T-helper 2 cell treated with Interferon-gamma antibody and Interleukin-4, amounts not matched to agents 5 μg/mL and 100 μg/mL, for 36 hours (primary cell): ENCODE data around the gene TJP3.
A peak's percentile ranks its signal among the peaks of the same experiment; 100 is the strongest.

Experiments used
- DNase-seq: peaks from one replicate; pipeline ENCODE4 v3.0.0; 2021; ENCODE audit warnings: low spot score
- H3K27ac Mint-ChIP-seq: one replicate; pipeline ENCODE4 v1.8.0; 2021; ENCODE audit warnings: mild to moderate bottlenecking, mixed read lengths
- H3K27me3 Mint-ChIP-seq: one replicate; pipeline ENCODE4 v1.8.0; 2021; ENCODE audit warnings: low read depth, mixed read lengths
- H3K36me3 Mint-ChIP-seq: one replicate; pipeline ENCODE4 v1.8.0; 2021; ENCODE audit warnings: low read depth, mixed read lengths
- H3K4me1 Mint-ChIP-seq: one replicate; pipeline ENCODE4 v1.8.0; 2021; ENCODE audit warnings: low read depth, mixed read lengths
- H3K4me3 Mint-ChIP-seq: one replicate; pipeline ENCODE4 v1.8.0; 2022; ENCODE audit warnings: mild to moderate bottlenecking, moderate library complexity, mixed read lengths
- H3K9me3 Mint-ChIP-seq: one replicate; pipeline ENCODE4 v1.8.0; 2021; ENCODE audit warnings: mixed read lengths

The TJP3 gene

GRCh38 chr19:3785451-3785937 is 77.3 kb downstream of the TJP3 start:
- H3K4me1 Mint-ChIP-seq, result peaks cover 4% of the 10 kb centered on the region

DNA sequence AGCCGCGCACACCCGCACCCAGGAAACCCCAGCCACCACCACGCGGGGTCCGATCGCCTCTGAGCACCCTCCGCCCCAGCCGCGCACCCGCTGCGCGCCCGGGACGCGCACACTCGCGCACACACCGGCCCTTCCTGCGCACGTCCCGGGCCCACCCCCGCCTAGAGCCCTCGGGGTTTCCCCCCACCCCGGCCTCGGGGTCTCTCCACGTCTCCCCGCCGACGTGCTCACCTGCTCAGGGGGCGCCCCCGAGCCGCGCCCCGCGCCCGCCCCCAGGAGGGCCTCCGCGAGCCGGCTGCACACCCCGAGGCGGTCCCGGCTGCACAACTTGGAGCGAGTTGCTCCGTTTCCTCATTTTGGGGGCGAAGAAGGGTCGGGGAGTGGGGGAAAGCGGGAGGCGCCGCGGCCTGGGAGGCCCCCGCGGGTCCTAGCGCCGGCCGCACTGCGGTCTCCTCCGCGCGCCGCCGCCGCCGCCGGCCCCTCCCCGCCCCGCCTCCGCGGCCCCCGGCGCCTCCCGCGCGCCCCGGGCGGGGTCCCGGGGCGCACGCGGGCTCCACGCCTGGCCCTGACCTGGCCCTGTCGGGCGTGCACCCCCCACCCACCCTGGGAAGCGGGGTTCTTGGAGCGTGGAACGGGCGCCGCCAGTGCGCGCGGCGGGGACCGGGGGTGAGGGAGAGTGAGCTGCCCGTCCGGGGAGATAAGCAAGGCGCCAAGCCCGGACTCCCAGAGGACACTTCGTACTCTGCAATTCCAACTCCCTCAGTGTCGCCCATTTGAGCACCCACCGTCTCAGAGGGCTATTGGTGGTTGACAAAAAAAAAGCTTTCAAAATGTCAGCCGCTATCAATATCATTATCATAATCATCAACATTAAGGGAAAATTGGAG is 78.0 kb downstream of the TJP3 start, which contains the start of gene MATK:
TSS of gene MATK (minus strand) at position 444 of the 887 bp plus-strand sequence. CDS start 1,246 bp downstream, outside the sequence.
- peaks cover 10% of the 10 kb centered on the region for H3K27me3 Mint-ChIP-seq

More at GRCh38 chr19:3785451-3785937, 77.3 kb downstream of the TJP3 start:
- Mint-ChIP-seq H3K9me3 (peaks cover 20% of the 10 kb centered on the region), H3K36me3 (peaks cover 15% of the 10 kb centered on the region), H3K27me3 (peaks cover 8% of the 10 kb centered on the region), H3K4me3 (peak overlapping the region; percentile 78), H3K27ac (no peak overlapping the region)
- no peak for DNase-seq

GRCh38 chr19:3788996-3789778 is 81.0 kb downstream of the TJP3 start:
- Mint-ChIP-seq H3K36me3 (no peaks in the 10 kb centered on the region), H3K4me3 (no peak overlapping the region), H3K9me3 (peaks cover 4% of the 10 kb centered on the region), H3K4me1 (peaks cover 7% of the 10 kb centered on the region), H3K27ac (no peak overlapping the region), H3K27me3 (peaks cover 10% of the 10 kb centered on the region)
- DNase-seq, result no peak

More for the DNA sequence above, 78.0 kb downstream of the TJP3 start, which contains the start of gene MATK:
- Mint-ChIP-seq H3K4me1 (peaks cover 4% of the 10 kb centered on the region), H3K36me3 (peaks cover 15% of the 10 kb centered on the region), H3K9me3 (peaks cover 17% of the 10 kb centered on the region), H3K4me3 (peak within 1 kb of the TSS; percentile 78), H3K27ac (no peak within 1 kb of the TSS)
- no peak for DNase-seq

DNA sequence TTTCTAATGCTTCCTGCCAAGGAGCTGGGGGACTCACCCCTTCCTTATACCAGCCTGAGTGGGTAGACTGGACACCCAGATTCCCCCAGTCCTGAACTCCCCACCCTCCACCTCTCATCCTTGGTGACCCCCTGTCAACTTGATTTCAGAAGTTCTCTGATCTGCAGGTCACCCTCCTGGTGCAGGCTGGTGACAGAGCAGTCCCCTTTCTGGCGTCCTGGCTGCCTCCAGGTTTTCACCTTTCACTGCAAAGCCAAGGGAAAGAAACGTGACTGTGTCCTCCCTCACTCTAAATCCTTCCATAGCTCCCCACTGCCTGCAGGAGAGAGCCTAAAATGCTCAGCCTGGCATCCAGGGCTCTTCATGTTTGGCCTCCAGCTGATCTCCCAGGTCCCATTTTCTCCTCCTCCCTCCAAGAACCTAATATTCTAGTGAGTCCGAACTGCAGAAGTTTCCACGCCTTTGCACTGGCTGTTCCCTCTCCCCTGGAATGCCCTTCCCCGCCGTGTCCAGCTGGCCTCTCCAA is 82.1 kb downstream of the TJP3 start:
- H3K4me3 Mint-ChIP-seq, result no peak overlapping the region
- H3K27me3 Mint-ChIP-seq, result peaks cover 7% of the 10 kb centered on the region
- DNase-seq, result no peak

DNA sequence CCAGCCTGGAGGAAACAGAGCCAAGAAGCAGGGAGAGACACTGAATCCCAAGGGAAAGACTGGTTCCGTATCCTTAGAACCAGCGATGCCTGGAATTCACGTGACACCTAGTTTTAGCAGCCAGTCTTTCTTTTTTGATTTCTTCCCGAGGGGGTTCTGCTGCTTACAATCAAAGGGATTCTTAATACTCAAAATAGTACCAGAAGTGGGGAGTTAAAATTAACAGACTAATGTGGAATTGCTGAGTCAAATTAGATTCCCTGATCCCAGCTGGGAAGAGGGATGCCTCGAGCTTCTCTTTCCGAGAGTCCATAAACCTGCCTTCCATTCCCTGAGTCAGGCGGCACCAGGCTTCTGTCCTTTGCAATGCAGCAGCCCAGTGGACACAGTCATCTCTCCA is 82.8 kb downstream of the TJP3 start:
- Mint-ChIP-seq H3K27ac (no peak overlapping the region), H3K27me3 (peaks cover 7% of the 10 kb centered on the region), H3K9me3 (peaks cover 4% of the 10 kb centered on the region)

More for the DNA sequence above, 82.1 kb downstream of the TJP3 start:
- peaks cover 4% of the 10 kb centered on the region for H3K9me3 Mint-ChIP-seq
- no peak overlapping the region for H3K27ac Mint-ChIP-seq
- peaks cover 4% of the 10 kb centered on the region for H3K4me1 Mint-ChIP-seq
- no peaks in the 10 kb centered on the region for H3K36me3 Mint-ChIP-seq

GRCh38 chr19:3792114-3792513 is 83.9 kb downstream of the TJP3 start:
- peaks cover 4% of the 10 kb centered on the region for H3K4me1 Mint-ChIP-seq
- peaks cover 7% of the 10 kb centered on the region for H3K27me3 Mint-ChIP-seq
- H3K4me3 Mint-ChIP-seq, result no peak overlapping the region
- peaks cover 4% of the 10 kb centered on the region for H3K36me3 Mint-ChIP-seq
- H3K9me3 Mint-ChIP-seq, result peaks cover 12% of the 10 kb centered on the region
- H3K27ac Mint-ChIP-seq, result no peak overlapping the region
- DNase-seq, result no peak

More for the DNA sequence above, 82.8 kb downstream of the TJP3 start:
- H3K4me1 Mint-ChIP-seq, result peaks cover 4% of the 10 kb centered on the region
- no peak for DNase-seq
- no peak overlapping the region for H3K4me3 Mint-ChIP-seq
- H3K36me3 Mint-ChIP-seq, result no peaks in the 10 kb centered on the region

GRCh38 chr19:3793799-3794198 is 85.6 kb downstream of the TJP3 start:
- peaks cover 7% of the 10 kb centered on the region for H3K27me3 Mint-ChIP-seq
- H3K9me3 Mint-ChIP-seq, result peaks cover 12% of the 10 kb centered on the region
- H3K4me3 Mint-ChIP-seq, result no peak overlapping the region
- H3K27ac Mint-ChIP-seq, result no peak overlapping the region
- H3K36me3 Mint-ChIP-seq, result peaks cover 9% of the 10 kb centered on the region
- peaks cover 8% of the 10 kb centered on the region for H3K4me1 Mint-ChIP-seq
- DNase-seq, result no peak

GRCh38 chr19:3796358-3796757 is 88.2 kb downstream of the TJP3 start:
- Mint-ChIP-seq H3K9me3 (peaks cover 12% of the 10 kb centered on the region), H3K36me3 (peaks cover 9% of the 10 kb centered on the region)

GRCh38 chr19:3798137-3798536 is 90.0 kb downstream of the TJP3 start:
- peaks cover 12% of the 10 kb centered on the region for H3K9me3 Mint-ChIP-seq
- peak overlapping the region; percentile 65 for H3K4me3 Mint-ChIP-seq
- H3K4me1 Mint-ChIP-seq, result peaks cover 18% of the 10 kb centered on the region
- H3K27ac Mint-ChIP-seq, result peak overlapping the region; percentile 81
- no peak for DNase-seq
- H3K27me3 Mint-ChIP-seq, result peaks cover 4% of the 10 kb centered on the region
- peaks cover 9% of the 10 kb centered on the region for H3K36me3 Mint-ChIP-seq

More at GRCh38 chr19:3796358-3796757, 88.2 kb downstream of the TJP3 start:
- peaks cover 18% of the 10 kb centered on the region for H3K4me1 Mint-ChIP-seq
- H3K4me3 Mint-ChIP-seq, result no peak overlapping the region
- no peak overlapping the region for H3K27ac Mint-ChIP-seq
- DNase-seq, result no peak
- peaks cover 4% of the 10 kb centered on the region for H3K27me3 Mint-ChIP-seq
